ENCODE measurements around the gene HPS5.
A peak's percentile ranks its signal among the peaks of the same experiment; 100 is the strongest.

HPS5 gene

GRCh38 chr11:18321969-18322711 is at the start of gene HPS5, which contains the start of gene GTF2H1:
Gene HPS5, minus strand, starts transcription at chr11:18322140. Its CDS starts 4,282 bp downstream, at chr11:18317858.
Gene GTF2H1, plus strand, starts transcription at chr11:18322567. Its CDS starts 10,508 bp downstream, at chr11:18333075.
- Histone ChIP-seq H3K4me2 (peak within 1 kb of the TSS; percentile 98), H3K4me1 (ENCODE audit: low read depth, poor library complexity, severe bottlenecking) (peaks cover 55% of the 10 kb centered on the region), H3K27me3 (ENCODE audit: insufficient read depth, low read depth) (no peaks in the 10 kb centered on the region), H3K4me3 (IDR thresholded peaks at IDR 0.05; ENCODE audit: insufficient read depth, low read depth, low read length) (peak within 1 kb of the TSS; percentile 61), H3K27ac (peak within 1 kb of the TSS; percentile 95), H3K79me2 (ENCODE audit: insufficient read depth, low read depth) (peaks cover 73% of the 10 kb centered on the region), H3K36me3 (ENCODE audit: insufficient read depth) (no peaks in the 10 kb centered on the region), H3K9ac (peak within 1 kb of the TSS; percentile 97), H4K20me1 (ENCODE audit: insufficient read depth) (no peaks in the 10 kb centered on the region), H2AFZ (ENCODE audit: low read depth) (peak within 1 kb of the TSS; percentile 64)
- TF ChIP-seq CTCF (conservative IDR thresholded peaks at IDR 0.05; ENCODE audit: low read depth, low read length) = no peak

- no peaks in the 10 kb centered on the region for H3K79me2 ChIP-seq (ENCODE audit: insufficient read depth, low read depth)
- no peak overlapping the region for H3K27ac ChIP-seq
- H3K4me2 ChIP-seq = no peak overlapping the region
- H3K4me1 ChIP-seq (ENCODE audit: low read depth, poor library complexity, severe bottlenecking) = no peaks in the 10 kb centered on the region
- H3K4me3 ChIP-seq (IDR thresholded peaks at IDR 0.05; ENCODE audit: insufficient read depth, low read depth, low read length) = no peak overlapping the region
- H3K27me3 ChIP-seq (ENCODE audit: insufficient read depth, low read depth) = no peaks in the 10 kb centered on the region
- H2AFZ ChIP-seq (ENCODE audit: low read depth) = no peak overlapping the region
- no peaks in the 10 kb centered on the region for H3K36me3 ChIP-seq (ENCODE audit: insufficient read depth)
- H3K9ac ChIP-seq = no peak overlapping the region
- no peak for TF ChIP-seq CTCF (conservative IDR thresholded peaks at IDR 0.05; ENCODE audit: low read depth, low read length)
- H4K20me1 ChIP-seq (ENCODE audit: insufficient read depth) = no peaks in the 10 kb centered on the region
Measured at GRCh38 chr11:18371279-18371678, 49.3 kb upstream of the HPS5 start.

GRCh38 chr11:18369398-18369797 is 47.5 kb upstream of the HPS5 start:
- H3K4me1 ChIP-seq (ENCODE audit: low read depth, poor library complexity, severe bottlenecking) = no peaks in the 10 kb centered on the region
- no peak overlapping the region for H3K4me2 ChIP-seq
- no peak for TF ChIP-seq CTCF (conservative IDR thresholded peaks at IDR 0.05; ENCODE audit: low read depth, low read length)
- H4K20me1 ChIP-seq (ENCODE audit: insufficient read depth) = no peaks in the 10 kb centered on the region
- no peak overlapping the region for H3K9ac ChIP-seq
- H3K27ac ChIP-seq = no peak overlapping the region
- no peaks in the 10 kb centered on the region for H3K79me2 ChIP-seq (ENCODE audit: insufficient read depth, low read depth)
- H2AFZ ChIP-seq (ENCODE audit: low read depth) = no peak overlapping the region
- no peaks in the 10 kb centered on the region; the same call in 1 of the 2 replicates for H3K36me3 ChIP-seq (ENCODE audit: insufficient read depth)
- no peak overlapping the region for H3K4me3 ChIP-seq (IDR thresholded peaks at IDR 0.05; ENCODE audit: insufficient read depth, low read depth, low read length)
- no peaks in the 10 kb centered on the region for H3K27me3 ChIP-seq (ENCODE audit: insufficient read depth, low read depth)

- no peak overlapping the region for H2AFZ ChIP-seq (ENCODE audit: low read depth)
- H3K4me3 ChIP-seq (IDR thresholded peaks at IDR 0.05; ENCODE audit: insufficient read depth, low read depth, low read length) = no peak overlapping the region
- no peak overlapping the region for H3K27ac ChIP-seq
- H3K4me2 ChIP-seq = no peak overlapping the region
- H4K20me1 ChIP-seq (ENCODE audit: insufficient read depth) = no peaks in the 10 kb centered on the region
- TF ChIP-seq CTCF (conservative IDR thresholded peaks at IDR 0.05; ENCODE audit: low read depth, low read length) = no peak
- no peaks in the 10 kb centered on the region for H3K4me1 ChIP-seq (ENCODE audit: low read depth, poor library complexity, severe bottlenecking)
- H3K27me3 ChIP-seq (ENCODE audit: insufficient read depth, low read depth) = no peaks in the 10 kb centered on the region
- H3K9ac ChIP-seq = no peak overlapping the region
- no peaks in the 10 kb centered on the region for H3K79me2 ChIP-seq (ENCODE audit: insufficient read depth, low read depth)
- H3K36me3 ChIP-seq (ENCODE audit: insufficient read depth) = no peaks in the 10 kb centered on the region; the same call in 1 of the 2 replicates
Measured at GRCh38 chr11:18368221-18368620, 46.3 kb upstream of the HPS5 start.

Data from KMS-11 (cell line).